ENCODE results near the gene MPRIP.

MPRIP gene

GRCh38 chr17:17076066-17076465 is 33.8 kb downstream of the MPRIP start:
- DNase-seq (ENCODE audit: low spot score in 2 of 2): no peak
- peaks cover 38% of the 10 kb centered on the region for H3K36me3 Mint-ChIP-seq
- peaks cover 65% of the 10 kb centered on the region for H3K4me1 Mint-ChIP-seq
- ATAC-seq: no peak
- peak overlapping the region; percentile 55 for H3K27ac Mint-ChIP-seq
- H3K4me3 Mint-ChIP-seq: no peak overlapping the region
- H3K9me3 Mint-ChIP-seq: no peaks in the 10 kb centered on the region

- peaks cover 43% of the 10 kb centered on the region for H3K36me3 Mint-ChIP-seq
- no peak overlapping the region for H3K27ac Mint-ChIP-seq
- DNase-seq (ENCODE audit: low spot score in 2 of 2): no peak
- ATAC-seq: no peak
- no peak overlapping the region for H3K4me3 Mint-ChIP-seq
- peaks cover 59% of the 10 kb centered on the region for H3K4me1 Mint-ChIP-seq
- H3K9me3 Mint-ChIP-seq: no peaks in the 10 kb centered on the region
Observed at GRCh38 chr17:17077101-17077500, 34.8 kb downstream of the MPRIP start.

- Mint-ChIP-seq H3K27ac (peak overlapping the region; percentile 61), H3K9me3 (no peaks in the 10 kb centered on the region), H3K4me1 (peaks cover 53% of the 10 kb centered on the region), H3K36me3 (peaks cover 50% of the 10 kb centered on the region), H3K4me3 (no peak overlapping the region)
- DNase-seq (ENCODE audit: low spot score in 2 of 2) (no peak), ATAC-seq (no peak)
Observed at GRCh38 chr17:17077861-17078732, 35.8 kb downstream of the MPRIP start.

- no peak overlapping the region for H3K4me3 Mint-ChIP-seq
- H3K27ac Mint-ChIP-seq: peak overlapping the region; percentile 61
- ATAC-seq (no peak), DNase-seq (ENCODE audit: low spot score in 2 of 2) (no peak)
- H3K9me3 Mint-ChIP-seq: no peaks in the 10 kb centered on the region
- H3K36me3 Mint-ChIP-seq: peaks cover 50% of the 10 kb centered on the region
- peaks cover 46% of the 10 kb centered on the region for H3K4me1 Mint-ChIP-seq
Observed at GRCh38 chr17:17078832-17079231, 36.6 kb downstream of the MPRIP start.

GRCh38 chr17:17079336-17079735 is 37.1 kb downstream of the MPRIP start:
- Mint-ChIP-seq H3K4me3 (no peak overlapping the region), H3K4me1 (peaks cover 41% of the 10 kb centered on the region), H3K36me3 (peaks cover 50% of the 10 kb centered on the region), H3K27ac (peak overlapping the region; percentile 61), H3K9me3 (no peaks in the 10 kb centered on the region)
- DNase-seq (ENCODE audit: low spot score in 2 of 2) (no peak), ATAC-seq (no peak)

- no peak for ATAC-seq
- no peak overlapping the region for H3K4me3 Mint-ChIP-seq
- peak overlapping the region; percentile 29 for H3K27ac Mint-ChIP-seq
- no peaks in the 10 kb centered on the region for H3K9me3 Mint-ChIP-seq
- H3K4me1 Mint-ChIP-seq: peaks cover 36% of the 10 kb centered on the region
- peaks cover 50% of the 10 kb centered on the region for H3K36me3 Mint-ChIP-seq
- DNase-seq (ENCODE audit: low spot score in 2 of 2): no peak
Observed at GRCh38 chr17:17079761-17080160, 37.5 kb downstream of the MPRIP start.

- peaks cover 32% of the 10 kb centered on the region for H3K4me1 Mint-ChIP-seq
- peaks cover 50% of the 10 kb centered on the region for H3K36me3 Mint-ChIP-seq
- no peaks in the 10 kb centered on the region for H3K9me3 Mint-ChIP-seq
- no peak overlapping the region for H3K4me3 Mint-ChIP-seq
- DNase-seq (ENCODE audit: low spot score in 2 of 2) (no peak), ATAC-seq (no peak)
- H3K27ac Mint-ChIP-seq: peak overlapping the region; percentile 29
Observed at GRCh38 chr17:17080181-17080631, 37.9 kb downstream of the MPRIP start.

- Mint-ChIP-seq H3K4me1 (peaks cover 26% of the 10 kb centered on the region), H3K27ac (peak overlapping the region; percentile 26), H3K36me3 (peaks cover 44% of the 10 kb centered on the region), H3K4me3 (no peak overlapping the region), H3K9me3 (no peaks in the 10 kb centered on the region)
- ATAC-seq (no peak), DNase-seq (ENCODE audit: low spot score in 2 of 2) (no peak)
Observed at GRCh38 chr17:17080781-17081180, 38.5 kb downstream of the MPRIP start.

GRCh38 chr17:17081304-17081940 is 39.2 kb downstream of the MPRIP start:
- peak overlapping the region; percentile 26 for H3K27ac Mint-ChIP-seq
- no peak for DNase-seq (ENCODE audit: low spot score in 2 of 2)
- H3K4me3 Mint-ChIP-seq: no peak overlapping the region
- peaks cover 24% of the 10 kb centered on the region for H3K4me1 Mint-ChIP-seq
- ATAC-seq: no peak
- peaks cover 42% of the 10 kb centered on the region for H3K36me3 Mint-ChIP-seq
- H3K9me3 Mint-ChIP-seq: no peaks in the 10 kb centered on the region

GRCh38 chr17:17082878-17083277 is 40.6 kb downstream of the MPRIP start:
- Mint-ChIP-seq H3K36me3 (peaks cover 27% of the 10 kb centered on the region), H3K27ac (no peak overlapping the region), H3K4me3 (no peak overlapping the region), H3K9me3 (no peaks in the 10 kb centered on the region), H3K4me1 (peaks cover 36% of the 10 kb centered on the region)
- DNase-seq (ENCODE audit: low spot score in 2 of 2): no peak
- no peak for ATAC-seq

GRCh38 chr17:17084317-17084835 is 42.1 kb downstream of the MPRIP start:
- H3K36me3 Mint-ChIP-seq: peaks cover 22% of the 10 kb centered on the region
- ATAC-seq (no peak), DNase-seq (ENCODE audit: low spot score in 2 of 2) (no peak)
- no peak overlapping the region for H3K27ac Mint-ChIP-seq
- H3K4me1 Mint-ChIP-seq: peaks cover 44% of the 10 kb centered on the region
- no peak overlapping the region for H3K4me3 Mint-ChIP-seq
- no peaks in the 10 kb centered on the region for H3K9me3 Mint-ChIP-seq

- H3K36me3 Mint-ChIP-seq: peaks cover 24% of the 10 kb centered on the region
- DNase-seq (ENCODE audit: low spot score in 2 of 2) (no peak), ATAC-seq (no peak)
- no peak overlapping the region for H3K27ac Mint-ChIP-seq
- no peaks in the 10 kb centered on the region for H3K9me3 Mint-ChIP-seq
- H3K4me1 Mint-ChIP-seq: peaks cover 49% of the 10 kb centered on the region
- no peak overlapping the region for H3K4me3 Mint-ChIP-seq
Observed at GRCh38 chr17:17084941-17085340, 42.7 kb downstream of the MPRIP start.

GRCh38 chr17:17086585-17086984 is 44.3 kb downstream of the MPRIP start:
- Mint-ChIP-seq H3K36me3 (peaks cover 24% of the 10 kb centered on the region), H3K9me3 (no peaks in the 10 kb centered on the region), H3K27ac (peak overlapping the region; percentile 88), H3K4me1 (peaks cover 52% of the 10 kb centered on the region), H3K4me3 (no peak overlapping the region)
- DNase-seq (ENCODE audit: low spot score in 2 of 2) (no peak), ATAC-seq (no peak)

- peaks cover 61% of the 10 kb centered on the region for H3K4me1 Mint-ChIP-seq
- H3K9me3 Mint-ChIP-seq: no peaks in the 10 kb centered on the region
- peak overlapping the region; percentile 88 for H3K27ac Mint-ChIP-seq
- no peak for DNase-seq (ENCODE audit: low spot score in 2 of 2)
- H3K36me3 Mint-ChIP-seq: peaks cover 17% of the 10 kb centered on the region
- ATAC-seq: no peak
- H3K4me3 Mint-ChIP-seq: no peak overlapping the region
Observed at GRCh38 chr17:17087424-17088015, 45.3 kb downstream of the MPRIP start.

- peak overlapping the region; percentile 85 for H3K27ac Mint-ChIP-seq
Observed at GRCh38 chr17:17088086-17088485, 45.8 kb downstream of the MPRIP start.

More at GRCh38 chr17:17088086-17088485, 45.8 kb downstream of the MPRIP start:
- ATAC-seq (no peak), DNase-seq (ENCODE audit: low spot score in 2 of 2) (no peak)
- no peaks in the 10 kb centered on the region for H3K9me3 Mint-ChIP-seq
- H3K36me3 Mint-ChIP-seq: peaks cover 12% of the 10 kb centered on the region
- H3K4me3 Mint-ChIP-seq: no peak overlapping the region
- peaks cover 61% of the 10 kb centered on the region for H3K4me1 Mint-ChIP-seq

Data from stimulated activated effector memory CD8-positive, alpha-beta T cell treated with anti-CD3 and anti-CD28 coated beads, Interleukin-12 subunit alpha, Interleukin-12 subunit beta, amount 100 ng/mL, for 72 hours (primary cell).